HEK293 (cell line): ENCODE measurements around the gene GLRX5.

Experiments used
- CTCF ChIP-seq: fragments of 450-650 bp; formaldehyde crosslinking; IDR thresholded peaks from 2 replicates; pipeline ENCODE4 v1.5.1; 2016; ENCODE audit warnings: missing biosample characterization, missing genetic modification characterization
- ELK4 ChIP-seq: IDR thresholded peaks from 2 replicates; pipeline ENCODE4 v1.6.1; 2011; ENCODE audit warnings: mild to moderate bottlenecking, low read depth, low read length, borderline replicate concordance
- KLF17 ChIP-seq: fragments of 450-650 bp; formaldehyde crosslinking; IDR thresholded peaks from 2 replicates; pipeline ENCODE4 v1.5.1; 2016; ENCODE audit warnings: missing biosample characterization, missing genetic modification characterization
- KLF7 ChIP-seq: fragments of 450-650 bp; formaldehyde crosslinking; IDR thresholded peaks from 2 replicates; pipeline ENCODE4 v1.5.1; 2016; ENCODE audit warnings: missing biosample characterization, missing genetic modification characterization, borderline replicate concordance
- ZNF184 ChIP-seq: fragments of 450-650 bp; IDR thresholded peaks from 2 replicates; pipeline ENCODE4 v1.5.1; 2018; ENCODE audit warnings: missing biosample characterization, mild to moderate bottlenecking, missing genetic modification characterization
- ZNF501 ChIP-seq: fragments of 450-650 bp; formaldehyde crosslinking; IDR thresholded peaks from 2 replicates; pipeline ENCODE4 v1.5.1; 2016; ENCODE audit warnings: missing biosample characterization, missing genetic modification characterization
- ZNF544 ChIP-seq: fragments of 450-650 bp; formaldehyde crosslinking; IDR thresholded peaks from 2 replicates; pipeline ENCODE4 v1.5.0; 2017; ENCODE audit warnings: missing biosample characterization, missing genetic modification characterization
- ZNF549 ChIP-seq: fragments of 450-650 bp; IDR thresholded peaks from 2 replicates; pipeline ENCODE4 v1.5.1; 2018; ENCODE audit warnings: missing biosample characterization, missing genetic modification characterization, mild to moderate bottlenecking, inconsistent platforms, moderate library complexity
- ZNF558 ChIP-seq: fragments of 450-650 bp; formaldehyde crosslinking; IDR thresholded peaks from 2 replicates; pipeline ENCODE4 v1.5.1; 2016; ENCODE audit warnings: missing biosample characterization, missing genetic modification characterization
- ZNF654 ChIP-seq: fragments of 450-650 bp; formaldehyde crosslinking; IDR thresholded peaks from 2 replicates; pipeline ENCODE4 v1.5.1; 2016; ENCODE audit warnings: low read depth, missing biosample characterization, missing genetic modification characterization
- ZXDB ChIP-seq: fragments of 450-650 bp; formaldehyde crosslinking; IDR thresholded peaks from 2 replicates; pipeline ENCODE4 v1.5.1; 2016; ENCODE audit warnings: missing biosample characterization, missing genetic modification characterization

- no peak for TF ChIP-seq CTCF (tag by site-specific recombination)
- no peak for TF ChIP-seq ZNF544 (tag by site-specific recombination)
- TF ChIP-seq ZXDB (tag by site-specific recombination) = no peak
- TF ChIP-seq KLF7 (tag by site-specific recombination) = no peak
- TF ChIP-seq ZNF549 (tag by site-specific recombination) = no peak
- no peak for TF ChIP-seq ZNF184 (tag by site-specific recombination)
- TF ChIP-seq ZNF654 = no peak
- TF ChIP-seq ZNF558 = no peak
- no peak for TF ChIP-seq KLF17 (tag by site-specific recombination)
- no peak for TF ChIP-seq ZNF501 (tag by site-specific recombination)
- TF ChIP-seq ELK4 = no peak
Observed at GRCh38 chr14:95488376-95489213, 46.3 kb upstream of the GLRX5 start.
